Peyer's patch (tissue), 4 donors: ENCODE results near the gene ACVR2B.

ENCODE experiments used
- CTCF ChIP-seq, 6 experiments: fragments of 450-650 bp in 4 of 6; fragments of 200-600 bp in 2 of 6; sonication (generic) in 1 of 6; IDR thresholded peaks; one replicate each; pipeline ENCODE4 v1.5.1; 2017 to 2019; ENCODE audit warnings: antibody characterized with exemption in 6 of 6, mild to moderate bottlenecking in 3 of 6, moderate library complexity in 1 of 6
- POLR2A ChIP-seq, 2 donors: fragments of 450-650 bp; IDR thresholded peaks; one replicate each; pipeline ENCODE4 v1.5.1; 2017; ENCODE audit warnings: antibody characterized with exemption in 2 of 2, mild to moderate bottlenecking in 2 of 2, moderate library complexity in 2 of 2

GRCh38 chr3:38411591-38411990 lies 42.1 kb upstream of the ACVR2B start:
- no peak for TF ChIP-seq CTCF (IDR thresholded peaks at IDR 0.05)
- TF ChIP-seq POLR2A (IDR thresholded peaks at IDR 0.05) = no peak
